Hematopoietic multipotent progenitor cell treated with erythropoietin and hydrocortisone succinate and interleukin-3 and kit ligand, for 17 days (in vitro differentiated cells): Measurements from ENCODE around the gene PET100.

Experiments used
- DNase-seq: peaks from one replicate; pipeline ENCODE4 v3.0.0-alpha.2; 2015; ENCODE audit warnings: low spot score

Gene PET100, protein sequence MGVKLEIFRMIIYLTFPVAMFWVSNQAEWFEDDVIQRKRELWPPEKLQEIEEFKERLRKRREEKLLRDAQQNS

DNA sequence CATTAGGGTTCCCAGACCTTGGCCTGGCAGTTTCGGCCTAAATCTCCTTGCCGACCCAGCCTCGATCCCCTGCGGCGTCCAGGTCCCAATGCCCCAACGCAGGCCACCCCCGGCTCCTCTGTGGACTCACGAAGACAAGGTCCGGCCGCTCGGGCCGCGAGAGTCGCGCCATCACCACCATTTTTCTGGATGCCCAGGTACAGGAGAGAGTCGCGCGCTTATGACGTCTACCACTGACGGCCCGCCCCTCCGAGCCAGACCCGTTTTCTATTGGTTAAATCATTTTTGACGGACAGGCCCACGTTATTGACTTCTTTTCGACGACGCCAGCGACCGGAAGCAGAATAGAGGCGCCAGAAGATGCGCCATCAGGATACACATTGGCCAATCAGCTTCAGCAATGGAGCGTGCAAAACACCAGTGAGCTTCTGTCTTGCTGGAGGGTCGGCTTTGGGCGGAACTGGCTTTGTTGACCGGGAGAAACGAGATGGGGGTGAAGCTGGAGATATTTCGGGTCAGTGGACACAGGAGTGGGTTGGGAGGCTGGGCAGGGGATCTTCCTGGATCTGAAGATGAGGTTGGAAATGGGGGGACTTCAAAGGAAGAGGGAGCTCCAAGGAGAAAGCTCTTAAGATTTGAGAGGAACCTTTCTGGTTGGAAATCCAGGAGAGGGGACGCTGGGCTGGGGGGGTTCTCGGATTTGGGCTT, at the start of gene PET100, which contains the start of gene XAB2:
Gene PET100 (plus strand): TSS at position 447 of the 708 bp plus-strand sequence. CDS start 41 bp downstream, at position 488.
Gene XAB2 (minus strand): TSS at position 199 of the 708 bp plus-strand sequence. CDS start 18 bp downstream, at position 181.
- DNase-seq, result peak; percentile 99

DNA sequence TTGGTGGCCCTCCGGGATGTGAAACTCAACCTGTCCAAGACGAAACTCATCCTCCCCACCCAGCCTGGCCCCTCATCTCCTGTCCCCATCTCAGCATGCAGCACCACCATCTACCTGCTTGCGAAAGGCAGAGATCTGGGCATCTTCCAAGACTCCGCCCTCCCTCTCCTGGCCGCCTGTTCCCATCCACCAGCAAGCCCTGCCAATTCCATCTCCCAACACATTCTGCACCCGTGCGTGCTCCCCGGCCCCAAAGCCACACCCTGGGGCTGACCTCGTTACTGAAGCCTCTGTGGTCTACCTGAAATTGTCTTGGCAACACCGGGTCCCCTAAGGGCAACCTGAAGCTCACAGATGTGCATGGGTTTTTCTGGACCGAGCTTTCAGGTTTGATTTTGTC, 47.1 kb upstream of the PET100 start:
- no peak for DNase-seq

DNA sequence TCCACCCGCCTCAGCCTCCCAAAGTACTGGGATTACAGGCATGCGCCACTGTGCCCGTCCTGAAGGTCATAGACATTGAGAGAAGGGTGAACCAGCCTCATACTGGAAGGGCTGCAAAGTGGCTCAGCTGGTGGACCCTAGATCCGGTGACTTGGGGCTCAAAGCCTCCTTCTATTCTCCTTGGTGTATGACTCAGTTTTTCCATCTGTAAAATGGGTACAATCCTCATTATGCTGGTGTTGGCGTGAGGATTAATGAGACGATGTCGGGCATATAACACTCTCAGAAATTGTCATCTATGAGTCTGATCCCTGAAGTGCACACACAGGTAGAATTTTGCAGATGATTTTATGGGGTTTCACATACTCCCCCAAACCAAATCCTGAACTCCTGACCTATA, 39.8 kb upstream of the PET100 start:
- DNase-seq, result no peak

DNA sequence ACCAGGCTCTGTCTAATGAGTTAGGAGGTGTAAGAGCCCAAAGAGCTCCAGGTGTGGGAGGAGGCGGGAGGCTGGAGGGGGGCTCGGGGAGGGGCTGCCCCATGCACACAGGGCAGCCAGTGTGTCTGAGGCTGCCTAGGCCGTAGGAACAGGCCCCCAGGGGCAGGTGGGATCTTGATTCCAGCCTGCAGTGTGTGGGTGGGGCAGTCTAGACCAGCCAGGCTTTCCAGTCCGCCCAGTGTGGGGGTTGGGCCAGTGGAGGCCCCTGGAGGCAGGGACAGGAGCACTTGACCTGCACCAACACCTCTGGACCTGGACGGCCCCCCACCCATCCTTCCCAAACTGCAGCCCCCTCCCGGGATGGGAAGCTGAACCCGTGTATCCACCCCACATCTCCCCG, 39.3 kb upstream of the PET100 start:
- no peak for DNase-seq

DNA sequence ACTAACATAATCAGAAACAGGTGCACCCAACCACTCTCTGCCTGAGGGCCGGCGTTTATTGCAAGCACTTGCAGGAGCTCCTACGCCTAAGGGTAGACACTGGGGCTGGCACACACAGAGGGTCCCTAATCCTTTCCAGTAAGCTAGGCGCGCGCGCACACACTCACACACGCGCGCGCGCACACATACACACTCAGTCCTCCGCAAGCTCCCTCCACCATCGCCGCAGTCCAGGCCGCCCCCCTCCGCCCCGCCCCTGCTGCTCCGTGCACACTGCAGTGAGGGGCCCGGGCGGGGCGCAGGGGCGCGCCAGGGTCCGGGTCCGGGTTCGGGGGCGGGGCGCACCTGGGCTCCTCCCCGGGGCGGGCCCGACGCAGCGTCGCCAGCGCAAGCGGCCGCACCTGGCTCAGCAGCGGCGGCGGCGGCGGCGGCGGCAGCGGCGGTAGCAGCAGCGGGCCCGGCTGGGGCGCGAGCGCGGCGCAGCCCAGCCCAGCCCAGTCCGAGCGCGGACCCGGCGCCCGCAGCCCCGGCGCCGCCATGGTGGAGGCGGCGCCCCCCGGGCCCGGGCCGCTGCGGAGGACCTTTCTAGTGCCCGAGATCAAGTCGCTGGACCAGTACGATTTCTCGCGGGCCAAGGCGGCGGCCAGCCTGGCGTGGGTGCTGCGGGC, 34.0 kb upstream of the PET100 start, which contains the start of gene CAMSAP3:
Gene CAMSAP3 (plus strand): TSS at position 398 of the 668 bp plus-strand sequence. CDS start 140 bp downstream, at position 538.
- DNase-seq, result no peak

DNA sequence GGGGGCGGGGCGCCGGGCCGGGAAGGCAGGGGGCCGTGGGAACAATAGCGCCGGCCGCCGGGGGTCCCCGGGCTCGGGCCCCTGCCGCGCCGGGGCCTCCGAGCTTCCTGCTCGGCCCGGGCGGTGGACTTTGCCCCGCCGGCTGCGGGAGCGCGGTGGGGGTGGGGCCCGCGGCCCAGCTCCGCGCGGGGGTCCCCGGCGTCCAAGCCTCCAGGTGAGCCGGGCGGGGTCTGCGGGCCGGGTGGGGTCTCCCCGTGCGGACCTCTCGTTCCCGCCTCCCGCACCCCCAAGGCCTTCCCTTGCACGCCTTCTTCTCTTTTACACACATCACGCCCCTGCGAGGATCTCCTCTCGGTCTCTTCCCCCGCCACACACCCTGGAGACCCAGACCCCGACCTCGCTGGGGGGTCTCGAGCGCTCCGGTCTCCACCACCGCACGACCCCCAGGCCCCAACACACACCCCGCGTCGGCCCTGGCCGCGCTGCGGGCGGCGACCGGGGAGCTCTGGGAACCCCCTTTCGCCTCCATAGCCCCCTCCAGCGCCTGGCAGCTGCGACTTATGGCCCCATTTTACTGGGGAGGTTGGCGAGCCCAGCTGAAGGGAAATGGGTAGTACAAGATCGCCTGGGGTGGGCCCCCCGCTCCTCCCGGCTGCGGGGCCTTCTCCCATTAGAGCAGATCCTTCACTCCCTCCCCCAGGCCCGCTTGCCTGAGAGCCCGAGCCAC, 33.2 kb upstream of the PET100 start:
- DNase-seq, result no peak

DNA sequence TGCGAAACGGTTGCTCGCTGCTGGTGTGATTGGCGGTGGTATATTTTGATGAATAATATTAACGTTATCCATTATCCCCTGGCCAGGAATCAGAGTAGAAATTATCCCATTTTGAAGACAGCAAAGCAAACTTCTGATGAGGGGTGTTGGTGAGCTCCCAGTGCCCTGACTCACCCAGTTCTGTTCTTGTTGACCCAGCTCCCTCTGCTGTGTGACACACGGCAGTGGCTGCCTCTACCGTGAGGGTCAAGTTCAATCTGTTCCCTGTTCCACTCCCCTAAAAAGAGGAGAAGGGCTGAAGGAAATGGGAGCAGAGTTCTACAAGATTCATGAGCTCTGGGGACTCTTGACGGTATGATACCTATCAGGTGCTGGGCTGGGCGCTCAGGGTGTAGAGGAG, 31.9 kb upstream of the PET100 start:
- DNase-seq, result no peak

DNA sequence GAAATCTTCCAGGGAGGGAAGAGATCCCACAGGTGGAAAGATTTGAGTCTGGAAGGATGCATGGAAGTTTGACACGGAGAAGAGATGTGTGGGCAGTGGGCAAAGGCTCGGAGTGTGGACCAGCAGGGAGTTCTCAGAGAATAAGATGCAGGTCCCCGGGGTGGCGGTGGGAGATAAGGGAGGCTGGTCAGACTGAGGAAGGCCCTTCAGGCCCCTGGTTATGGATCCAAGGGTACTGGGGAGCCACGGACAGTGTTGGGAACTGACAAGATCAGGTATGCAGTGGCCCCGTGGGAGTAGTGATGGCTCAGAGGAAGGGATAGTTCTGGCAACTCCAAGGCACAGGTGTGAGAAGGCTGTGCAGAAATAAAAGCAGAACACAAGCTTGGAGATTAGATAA, 31.4 kb upstream of the PET100 start:
- no peak for DNase-seq

DNA sequence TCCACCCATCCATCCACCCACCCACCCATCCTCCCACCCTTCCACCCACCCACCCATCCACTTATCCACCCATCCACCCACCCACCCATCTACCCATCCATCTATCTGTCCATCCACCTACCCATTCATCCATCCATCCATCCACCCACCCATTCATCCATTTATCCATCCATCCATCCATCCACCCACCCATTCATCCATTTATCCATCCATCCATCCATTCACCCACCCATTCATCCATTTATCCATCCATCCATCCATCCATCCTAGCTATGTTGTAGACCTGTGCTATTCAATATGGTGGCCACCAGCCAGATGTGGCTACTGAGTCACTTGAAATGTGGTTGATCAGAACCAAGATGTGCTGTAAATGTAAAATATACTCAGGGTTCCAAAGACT, 28.9 kb upstream of the PET100 start:
- no peak for DNase-seq

DNA sequence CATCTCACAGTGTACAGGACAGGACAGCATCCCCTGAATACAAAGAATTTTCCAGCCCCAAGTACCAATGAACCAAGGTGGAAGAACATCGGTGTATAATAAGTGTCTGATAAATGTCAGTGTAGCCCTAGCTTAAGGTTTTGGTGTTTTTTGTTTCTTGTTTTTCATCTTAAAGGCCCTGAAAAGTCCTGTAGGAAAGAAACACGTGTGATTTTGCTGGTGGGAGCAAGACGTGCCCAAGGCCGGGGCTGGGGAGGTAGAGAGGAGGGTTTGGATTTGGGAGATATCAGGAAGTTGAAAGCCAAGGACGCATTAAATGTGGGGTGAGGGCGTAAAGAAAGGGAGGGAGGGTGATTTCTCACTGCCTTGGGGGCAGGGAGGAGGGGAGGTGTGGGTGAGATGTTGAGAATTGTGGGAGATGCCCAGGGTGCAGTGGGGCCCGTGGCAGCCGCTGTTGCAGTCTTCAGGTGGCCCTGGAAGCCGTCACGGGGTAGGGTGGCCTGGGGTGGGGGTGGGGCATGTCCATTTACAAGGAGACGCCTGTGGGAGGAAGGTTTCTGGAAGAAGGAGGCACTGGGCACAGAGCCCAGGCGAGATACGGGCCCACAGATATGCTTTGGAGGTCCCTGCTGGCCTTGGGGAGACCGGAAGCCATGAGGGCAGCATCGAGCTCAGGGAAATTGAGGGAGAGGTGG, 27.2 kb upstream of the PET100 start:
- no peak for DNase-seq

DNA sequence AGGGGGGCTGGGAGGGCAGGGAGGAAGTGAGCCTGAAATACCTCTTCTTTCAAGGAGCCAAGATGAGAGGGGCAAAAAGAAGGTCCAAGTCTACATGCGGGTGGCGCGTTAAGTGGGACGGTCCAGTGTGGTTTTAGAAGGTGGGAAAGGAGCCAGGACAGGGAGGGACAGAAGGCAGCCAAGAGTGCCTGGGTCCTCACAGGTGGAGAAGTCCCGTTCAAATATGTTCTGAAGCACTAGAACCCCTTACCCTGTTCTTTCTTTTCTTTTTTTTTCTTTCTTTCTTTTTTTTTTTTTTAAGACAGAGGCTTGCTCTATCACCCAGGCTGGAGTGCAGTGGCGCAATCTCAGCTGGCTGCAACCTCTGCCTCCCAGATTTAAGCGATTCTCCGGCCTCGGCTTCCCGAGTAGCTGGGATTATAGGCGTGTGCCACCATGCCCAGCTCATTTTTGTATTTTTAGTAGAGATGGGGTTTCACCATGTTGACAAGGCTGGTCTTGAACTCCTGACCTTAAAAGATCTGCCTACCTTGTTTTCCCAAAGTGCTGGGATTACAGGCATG, 26.6 kb upstream of the PET100 start:
- DNase-seq, result no peak

DNA sequence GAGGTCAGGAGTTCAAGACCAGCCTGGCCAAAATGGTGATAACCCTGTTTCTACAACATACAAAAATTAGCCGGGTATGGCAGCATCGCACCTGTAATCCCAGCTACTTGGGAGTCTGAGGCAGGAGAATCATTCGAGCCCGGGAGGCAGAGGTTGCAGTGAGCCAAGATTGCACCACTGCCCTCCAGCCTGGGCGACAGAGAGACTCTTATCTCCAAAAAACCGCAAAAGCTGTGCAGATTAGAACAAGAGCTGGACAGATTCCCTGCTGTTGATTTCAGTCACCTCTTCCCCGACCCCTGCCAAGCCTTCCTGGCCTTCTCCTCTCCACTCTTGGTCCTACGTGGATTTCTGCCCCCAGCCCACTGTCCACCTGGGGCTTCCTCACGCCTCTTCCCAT, 25.7 kb upstream of the PET100 start:
- DNase-seq, result no peak

DNA sequence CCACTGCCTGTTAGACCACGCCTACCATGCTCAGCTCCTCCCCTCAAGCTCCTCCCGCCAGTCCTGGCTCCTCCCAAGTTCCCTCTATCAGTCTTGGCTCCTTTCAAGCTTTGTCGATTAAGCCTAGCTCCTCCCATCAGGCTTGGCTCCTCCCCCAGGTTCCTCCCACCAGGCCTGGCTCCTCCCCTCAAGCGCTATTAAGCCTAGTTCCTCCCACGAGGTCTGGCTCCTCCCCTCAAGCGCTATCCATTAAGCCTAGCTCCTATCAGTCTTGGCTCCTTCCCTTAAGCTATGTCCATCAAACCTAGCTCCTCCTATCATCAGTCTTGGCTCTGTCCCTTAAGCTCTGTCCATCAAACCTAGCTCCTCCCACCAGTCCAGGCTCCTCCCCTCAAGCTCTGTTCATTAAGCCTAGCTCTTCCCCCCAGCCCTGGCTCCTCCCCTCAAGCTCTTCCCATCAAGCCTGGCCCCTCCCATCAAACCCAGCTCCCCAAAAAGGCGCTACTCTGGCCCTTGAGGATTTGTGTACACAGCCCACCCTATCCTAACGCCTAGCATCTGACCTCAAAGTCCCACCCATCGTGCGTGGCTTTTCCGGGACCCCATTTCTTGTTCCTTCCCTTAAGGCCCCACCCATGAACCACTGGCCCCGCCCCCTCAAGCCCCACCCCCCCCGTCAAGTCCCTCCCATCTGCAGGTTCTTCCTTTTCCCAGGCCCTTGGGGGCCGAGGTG, 23.9 kb upstream of the PET100 start:
- DNase-seq, result peak; percentile 62

DNA sequence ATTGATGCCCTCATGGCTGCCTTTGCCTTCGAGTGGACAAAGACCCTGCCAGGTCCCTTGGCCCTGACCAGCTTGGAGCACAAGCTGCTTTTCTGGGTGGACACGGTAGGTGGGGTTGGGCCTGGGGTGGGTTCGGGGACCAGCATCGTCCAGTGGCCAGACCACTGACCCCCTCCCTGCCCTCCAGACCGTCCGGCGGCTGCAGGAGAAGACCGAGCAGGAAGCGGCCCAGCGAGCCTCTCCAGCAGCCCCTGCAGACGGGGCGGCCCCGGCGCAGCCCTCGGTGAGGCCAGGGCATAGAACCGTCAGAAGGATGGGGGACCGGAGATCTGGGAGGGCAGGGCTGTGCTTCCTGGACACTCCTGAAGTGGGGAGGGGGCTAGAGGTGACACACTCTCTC, 23.3 kb upstream of the PET100 start:
- no peak for DNase-seq

DNA sequence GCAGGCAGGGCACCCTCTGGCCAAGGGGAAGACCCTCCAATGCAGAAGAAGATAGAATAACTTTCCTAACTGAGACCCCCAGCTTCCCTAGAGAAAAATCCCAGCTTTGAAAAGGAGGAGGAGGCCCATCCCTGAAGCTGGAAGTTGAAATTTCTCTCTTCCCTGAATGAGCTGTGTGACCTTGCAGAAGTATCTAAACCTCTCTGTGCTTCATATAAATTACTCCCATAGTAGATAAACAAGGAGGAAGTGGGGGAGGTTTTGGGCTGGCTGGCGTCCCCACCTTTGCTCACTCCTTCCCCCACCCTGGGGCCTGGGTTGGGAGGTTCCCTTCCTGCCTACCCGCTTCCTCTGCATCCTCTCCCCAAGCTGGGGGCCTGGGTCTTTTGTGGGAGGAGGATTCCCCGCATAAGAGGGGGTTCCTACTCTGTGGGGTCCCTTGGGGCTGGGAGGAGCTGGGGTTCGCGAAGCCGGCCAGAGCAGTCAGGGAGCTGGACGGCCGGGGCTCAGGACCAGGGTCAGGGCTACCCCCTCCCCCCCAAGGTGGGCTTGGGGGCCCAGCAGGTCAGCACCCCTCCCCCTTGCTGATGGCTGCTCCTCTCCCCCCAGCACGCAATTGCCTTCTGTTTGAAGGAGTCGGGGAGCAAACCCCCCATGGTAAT, 22.2 kb upstream of the PET100 start:
- DNase-seq, result no peak

DNA sequence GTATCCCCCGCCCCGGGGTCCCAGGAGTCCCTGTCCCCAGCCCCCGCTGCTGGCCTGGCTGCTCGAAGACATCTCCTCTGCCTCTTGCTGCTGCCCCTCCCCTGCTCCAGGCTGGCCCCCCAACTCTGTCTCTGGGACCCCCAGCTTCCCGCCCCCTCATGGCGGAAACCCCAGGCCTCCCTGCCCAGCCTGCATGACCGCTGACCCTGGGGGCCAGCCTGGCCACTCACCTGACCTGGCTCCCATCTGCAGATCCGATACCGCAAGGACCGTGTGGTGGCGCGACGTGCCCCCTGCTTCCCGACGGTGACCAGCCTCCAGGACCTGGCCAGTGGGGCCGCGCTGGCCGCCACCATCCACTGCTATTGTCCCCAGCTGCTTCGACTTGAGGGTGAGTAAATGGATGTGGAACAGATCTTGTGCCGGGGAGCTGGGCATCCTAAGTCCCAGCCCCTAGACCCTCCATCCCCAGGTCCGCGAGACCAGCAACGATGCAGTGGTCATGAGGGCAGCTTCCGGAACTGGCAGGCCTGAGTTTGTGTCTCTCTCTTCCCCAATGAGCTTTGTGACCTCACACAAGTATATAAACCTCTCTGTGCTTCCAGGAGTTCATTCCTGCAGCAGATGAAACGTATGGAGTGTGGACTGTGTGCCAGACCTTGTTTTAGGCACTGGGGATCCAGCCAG, 21.6 kb upstream of the PET100 start:
- no peak for DNase-seq

DNA sequence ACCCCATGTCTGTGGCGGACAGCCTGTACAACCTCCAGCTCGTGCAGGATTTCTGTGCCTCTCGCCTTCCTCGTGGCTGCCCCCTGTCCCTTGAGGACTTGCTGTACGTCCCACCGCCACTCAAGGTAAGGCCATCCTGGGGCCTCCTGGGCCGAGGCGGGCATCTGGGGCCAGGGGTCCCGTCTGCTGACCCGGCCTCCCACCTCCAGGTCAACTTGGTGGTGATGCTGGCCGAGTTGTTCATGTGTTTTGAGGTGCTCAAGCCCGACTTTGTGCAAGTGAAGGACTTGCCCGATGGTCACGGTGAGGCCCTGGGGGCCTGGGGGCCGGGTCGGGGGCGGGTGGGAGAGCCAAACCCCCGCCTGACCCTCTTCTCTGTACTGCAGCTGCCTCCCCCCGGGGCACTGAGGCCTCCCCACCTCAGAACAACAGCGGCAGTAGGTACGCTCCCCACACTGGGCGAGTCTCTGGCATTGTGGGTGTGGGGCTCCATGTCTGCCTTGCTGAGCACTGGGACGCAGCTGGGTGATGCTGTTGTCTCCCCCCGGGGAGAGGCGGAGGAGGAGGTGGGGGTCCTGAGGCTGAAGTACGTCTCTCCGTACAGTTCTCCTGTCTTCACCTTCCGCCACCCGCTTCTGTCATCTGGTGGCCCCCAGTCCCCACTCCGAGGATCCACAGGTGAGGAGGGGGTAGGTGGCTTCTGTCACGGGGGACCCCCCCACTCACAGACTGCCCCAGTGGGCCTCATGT, 18.9 kb upstream of the PET100 start:
- no peak for DNase-seq

DNA sequence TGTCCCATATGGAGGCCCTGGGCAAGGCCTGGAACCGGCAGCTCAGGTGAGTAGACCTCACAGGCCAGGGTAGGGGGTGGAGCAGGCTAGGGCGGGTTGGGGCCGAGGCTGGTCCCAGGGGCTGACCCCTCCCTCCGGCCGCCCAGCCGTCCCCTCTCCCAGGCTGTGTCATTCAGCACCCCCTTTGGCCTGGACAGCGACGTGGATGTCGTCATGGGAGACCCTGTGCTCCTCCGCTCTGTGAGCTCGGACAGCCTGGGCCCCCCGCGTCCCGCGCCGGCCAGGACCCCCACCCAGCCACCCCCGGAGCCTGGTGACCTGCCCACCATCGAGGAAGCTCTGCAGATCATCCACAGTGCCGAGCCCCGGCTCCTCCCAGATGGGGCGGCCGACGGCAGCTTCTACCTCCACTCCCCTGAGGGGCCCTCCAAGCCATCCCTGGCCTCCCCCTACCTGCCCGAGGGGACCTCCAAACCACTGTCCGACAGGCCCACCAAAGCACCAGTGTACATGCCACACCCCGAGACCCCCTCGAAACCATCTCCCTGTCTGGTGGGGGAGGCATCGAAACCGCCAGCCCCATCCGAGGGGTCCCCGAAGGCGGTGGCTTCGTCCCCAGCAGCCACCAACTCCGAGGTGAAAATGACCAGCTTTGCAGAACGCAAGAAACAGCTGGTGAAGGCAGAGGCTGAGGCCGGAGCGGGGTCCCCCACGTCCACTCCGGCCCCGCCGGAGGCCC, 17.9 kb upstream of the PET100 start:
- DNase-seq, result no peak
